ENCODE results near the gene TREX2.

Gene TREX2

DNA sequence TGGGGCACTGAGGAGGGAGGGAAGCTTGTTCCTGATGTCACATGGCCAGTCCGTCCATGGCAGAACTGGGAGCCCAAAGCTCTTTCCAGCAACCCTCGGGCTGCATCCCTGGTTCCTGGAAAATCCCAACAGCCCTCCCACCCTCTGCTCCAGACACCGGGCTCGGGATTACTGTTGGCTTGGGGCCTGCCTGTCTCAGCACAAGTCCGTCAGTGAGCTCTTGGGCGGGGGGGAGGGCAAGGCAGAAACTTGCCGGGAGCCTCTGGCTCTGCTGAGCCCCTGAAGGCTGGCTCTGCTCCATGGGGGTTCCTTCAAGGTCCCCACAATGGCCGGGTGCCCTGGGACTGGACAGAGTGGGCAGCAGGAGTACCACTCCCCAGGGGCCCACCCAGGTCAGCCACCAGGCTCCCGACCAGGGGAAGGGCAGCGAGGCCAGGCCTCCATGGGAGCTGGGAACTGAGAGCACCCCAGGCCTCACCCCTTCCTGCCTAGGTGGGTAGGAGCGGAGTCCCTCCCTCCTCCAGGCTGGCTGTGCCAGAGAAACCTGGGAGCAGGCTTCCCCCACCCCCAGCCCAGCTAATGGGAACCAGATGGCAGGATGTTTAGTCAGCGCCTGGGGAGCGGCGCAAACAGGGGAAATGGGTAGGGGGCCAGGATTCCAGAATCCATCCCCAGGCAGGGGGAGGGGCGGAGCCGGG is 31.0 kb upstream of the TREX2 start:
- Histone ChIP-seq H3K27me3 (ENCODE audit: control insufficient read depth, insufficient read depth, low read length) (no peaks in the 10 kb centered on the region), H3K9me3 (ENCODE audit: control insufficient read depth, low read length) (no peaks in the 10 kb centered on the region), H3K36me3 (ENCODE audit: control insufficient read depth, insufficient read depth, low read length) (no peaks in the 10 kb centered on the region), H3K4me1 (no peaks in the 10 kb centered on the region), H3K79me2 (no peaks in the 10 kb centered on the region), H3K4me2 (ENCODE audit: low read length) (no peak overlapping the region), H3K27ac (no peak overlapping the region), H3K9ac (no peak overlapping the region), H3K4me3 (ENCODE audit: low read depth, low read length) (no peak overlapping the region), H2AFZ (no peak overlapping the region)
- TF ChIP-seq, protein P1, sequence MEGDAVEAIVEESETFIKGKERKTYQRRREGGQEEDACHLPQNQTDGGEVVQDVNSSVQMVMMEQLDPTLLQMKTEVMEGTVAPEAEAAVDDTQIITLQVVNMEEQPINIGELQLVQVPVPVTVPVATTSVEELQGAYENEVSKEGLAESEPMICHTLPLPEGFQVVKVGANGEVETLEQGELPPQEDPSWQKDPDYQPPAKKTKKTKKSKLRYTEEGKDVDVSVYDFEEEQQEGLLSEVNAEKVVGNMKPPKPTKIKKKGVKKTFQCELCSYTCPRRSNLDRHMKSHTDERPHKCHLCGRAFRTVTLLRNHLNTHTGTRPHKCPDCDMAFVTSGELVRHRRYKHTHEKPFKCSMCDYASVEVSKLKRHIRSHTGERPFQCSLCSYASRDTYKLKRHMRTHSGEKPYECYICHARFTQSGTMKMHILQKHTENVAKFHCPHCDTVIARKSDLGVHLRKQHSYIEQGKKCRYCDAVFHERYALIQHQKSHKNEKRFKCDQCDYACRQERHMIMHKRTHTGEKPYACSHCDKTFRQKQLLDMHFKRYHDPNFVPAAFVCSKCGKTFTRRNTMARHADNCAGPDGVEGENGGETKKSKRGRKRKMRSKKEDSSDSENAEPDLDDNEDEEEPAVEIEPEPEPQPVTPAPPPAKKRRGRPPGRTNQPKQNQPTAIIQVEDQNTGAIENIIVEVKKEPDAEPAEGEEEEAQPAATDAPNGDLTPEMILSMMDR (IDR thresholded peaks at IDR 0.05) = no peak

DNA sequence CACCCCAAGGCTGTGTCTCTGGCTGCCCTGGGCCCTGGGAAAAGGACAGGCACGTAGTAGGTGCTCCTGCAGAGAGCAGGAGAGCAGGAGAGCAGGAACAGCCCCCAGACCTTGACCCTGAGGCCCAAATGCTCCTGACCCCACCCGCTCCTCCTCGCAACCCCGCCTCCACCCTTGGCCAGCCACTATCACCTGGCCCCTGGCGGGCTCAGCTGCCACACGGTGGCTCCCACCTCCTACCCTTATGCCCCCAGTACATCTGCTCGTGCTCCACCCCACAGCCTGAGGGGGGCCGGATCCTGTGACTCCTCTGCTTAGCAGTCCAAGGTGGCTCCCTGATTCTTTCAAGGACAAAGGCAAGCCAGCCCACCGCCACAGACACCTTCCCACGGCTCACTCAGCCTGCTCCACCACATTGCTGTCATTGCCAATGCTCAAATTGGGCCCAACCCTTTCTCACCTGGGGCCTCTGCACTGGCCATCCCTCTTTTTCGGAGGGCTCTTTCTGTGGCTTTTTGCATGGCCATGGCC is 30.0 kb upstream of the TREX2 start:
- no peak overlapping the region for H2AFZ ChIP-seq

DNA sequence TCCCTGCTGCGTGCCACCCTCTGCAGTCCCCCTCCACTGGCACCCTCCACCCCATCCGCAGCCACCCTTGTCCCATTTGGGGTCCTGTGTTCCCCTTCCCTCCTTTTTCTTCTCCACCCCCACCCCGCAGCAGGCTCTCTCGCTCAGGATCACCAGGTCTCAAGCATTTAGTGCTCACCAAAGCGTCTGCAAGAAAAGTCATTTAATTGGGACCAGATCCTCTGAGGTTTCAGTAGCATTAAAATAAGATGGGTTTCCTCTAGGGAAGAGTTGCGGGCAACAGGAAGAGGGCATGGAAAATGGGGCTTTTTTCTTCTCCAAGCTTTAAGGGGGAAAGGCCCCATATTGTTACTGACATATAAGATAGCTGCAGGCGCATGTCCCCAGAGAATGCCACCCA is 29.4 kb upstream of the TREX2 start:
- Histone ChIP-seq H3K9ac (no peak overlapping the region), H3K27me3 (ENCODE audit: control insufficient read depth, insufficient read depth, low read length) (no peaks in the 10 kb centered on the region), H2AFZ (no peak overlapping the region), H3K36me3 (ENCODE audit: control insufficient read depth, insufficient read depth, low read length) (no peaks in the 10 kb centered on the region), H3K4me1 (no peaks in the 10 kb centered on the region), H3K27ac (no peak overlapping the region), H3K9me3 (ENCODE audit: control insufficient read depth, low read length) (no peaks in the 10 kb centered on the region), H3K4me2 (ENCODE audit: low read length) (no peak overlapping the region), H3K4me3 (ENCODE audit: low read depth, low read length) (no peak overlapping the region), H3K79me2 (no peaks in the 10 kb centered on the region)
- TF ChIP-seq, protein P1 (IDR thresholded peaks at IDR 0.05) = no peak

More for the DNA sequence above, 30.0 kb upstream of the TREX2 start:
- H3K4me2 ChIP-seq (ENCODE audit: low read length) = no peak overlapping the region
- TF ChIP-seq, protein P1 (IDR thresholded peaks at IDR 0.05) = no peak
- no peaks in the 10 kb centered on the region for H3K36me3 ChIP-seq (ENCODE audit: control insufficient read depth, insufficient read depth, low read length)
- H3K4me1 ChIP-seq = no peaks in the 10 kb centered on the region
- no peak overlapping the region for H3K9ac ChIP-seq
- no peaks in the 10 kb centered on the region for H3K27me3 ChIP-seq (ENCODE audit: control insufficient read depth, insufficient read depth, low read length)
- H3K4me3 ChIP-seq (ENCODE audit: low read depth, low read length) = no peak overlapping the region
- no peak overlapping the region for H3K27ac ChIP-seq
- H3K9me3 ChIP-seq (ENCODE audit: control insufficient read depth, low read length) = no peaks in the 10 kb centered on the region
- no peaks in the 10 kb centered on the region for H3K79me2 ChIP-seq

DNA sequence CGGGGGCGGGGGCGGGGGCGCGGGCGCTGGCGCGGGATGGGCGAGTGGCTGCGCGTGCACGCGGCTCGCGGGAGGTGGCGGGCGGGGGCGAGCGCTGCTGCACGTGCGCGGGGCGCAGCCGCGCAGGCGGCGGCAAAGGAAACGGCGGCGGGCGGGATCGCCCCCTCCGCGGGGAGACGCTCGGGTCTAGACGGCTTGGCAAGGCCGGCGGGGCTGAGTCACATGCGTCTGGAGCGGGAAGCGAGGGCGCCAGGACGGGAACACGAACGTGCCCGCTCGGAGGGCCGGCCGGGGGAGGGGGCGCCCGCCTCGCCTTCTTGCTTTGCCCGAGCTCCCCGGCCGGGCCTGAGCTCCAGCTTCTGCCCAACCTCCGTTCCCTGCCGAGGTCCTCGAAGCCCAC is 28.9 kb upstream of the TREX2 start:
- Histone ChIP-seq H3K4me3 (ENCODE audit: low read depth, low read length) (no peak overlapping the region), H3K4me1 (no peaks in the 10 kb centered on the region), H3K9me3 (ENCODE audit: control insufficient read depth, low read length) (no peaks in the 10 kb centered on the region), H3K4me2 (ENCODE audit: low read length) (no peak overlapping the region), H3K27ac (no peak overlapping the region), H3K79me2 (no peaks in the 10 kb centered on the region), H2AFZ (no peak overlapping the region), H3K9ac (no peak overlapping the region), H3K36me3 (ENCODE audit: control insufficient read depth, insufficient read depth, low read length) (no peaks in the 10 kb centered on the region), H3K27me3 (ENCODE audit: control insufficient read depth, insufficient read depth, low read length) (no peaks in the 10 kb centered on the region)
- TF ChIP-seq, protein P1 (IDR thresholded peaks at IDR 0.05) = no peak

DNA sequence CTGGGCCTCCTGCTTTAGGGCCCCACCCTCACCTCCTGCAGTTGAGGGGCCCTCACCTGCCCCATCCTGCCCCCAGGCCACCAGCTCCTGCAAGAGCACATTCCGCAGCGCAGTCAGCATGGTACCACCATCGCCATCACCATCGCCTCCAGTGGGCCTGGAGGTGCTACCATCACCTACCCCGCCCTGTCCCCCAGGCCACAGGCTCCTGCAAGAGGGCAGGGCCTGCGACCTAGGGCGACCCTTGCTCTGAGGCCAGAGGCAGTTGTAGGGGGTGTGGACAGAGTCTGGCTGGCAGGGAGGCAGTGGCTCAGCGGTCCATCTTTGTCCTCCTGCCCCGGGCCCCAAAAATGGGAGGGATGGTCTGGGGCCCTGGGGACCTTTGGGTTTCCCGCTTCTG is 28.4 kb upstream of the TREX2 start:
- Histone ChIP-seq H3K27ac (no peak overlapping the region), H3K4me3 (ENCODE audit: low read depth, low read length) (no peak overlapping the region)

More for the DNA sequence above, 28.4 kb upstream of the TREX2 start:
- no peaks in the 10 kb centered on the region for H3K4me1 ChIP-seq
- no peak overlapping the region for H3K9ac ChIP-seq
- no peaks in the 10 kb centered on the region for H3K79me2 ChIP-seq
- no peaks in the 10 kb centered on the region for H3K27me3 ChIP-seq (ENCODE audit: control insufficient read depth, insufficient read depth, low read length)
- no peak overlapping the region for H2AFZ ChIP-seq
- H3K9me3 ChIP-seq (ENCODE audit: control insufficient read depth, low read length) = no peaks in the 10 kb centered on the region
- TF ChIP-seq, protein P1 (IDR thresholded peaks at IDR 0.05) = no peak
- H3K4me2 ChIP-seq (ENCODE audit: low read length) = no peak overlapping the region
- no peaks in the 10 kb centered on the region for H3K36me3 ChIP-seq (ENCODE audit: control insufficient read depth, insufficient read depth, low read length)
